ENCODE results near the gene MUC12.

Gene MUC12

DNA sequence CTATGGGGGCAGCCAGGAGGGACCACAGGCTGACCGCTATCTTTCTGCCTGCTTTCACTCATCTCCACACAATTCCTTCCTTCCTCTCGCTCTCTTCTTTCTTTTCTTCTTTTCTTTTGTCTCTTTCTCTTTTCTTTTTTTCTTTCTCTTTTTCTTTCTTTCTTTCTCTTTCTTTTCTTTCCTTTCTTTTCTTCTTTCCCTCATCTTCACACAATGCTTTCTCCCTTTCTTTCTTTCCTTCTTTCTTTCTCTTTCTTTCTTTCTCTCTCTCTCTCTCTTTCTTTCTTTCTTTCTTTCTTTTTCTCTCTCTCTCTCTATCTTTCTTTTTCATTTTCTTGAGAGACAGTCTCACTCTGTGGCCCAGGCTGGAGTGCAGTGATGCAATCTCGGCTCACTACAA is 6.8 kb upstream of the MUC12 start:
- TF ChIP-seq CTCF (IDR thresholded peaks at IDR 0.05; ENCODE audit: insufficient read depth, low read depth, low read length, missing control alignments), result no peak
- H3K4me3 ChIP-seq (ENCODE audit: low read depth, low read length), result no peak overlapping the region
- no peak for DNase-seq (ENCODE audit: low read depth)

- DNase-seq (ENCODE audit: low read depth), result no peak
- no peak overlapping the region for H3K4me3 ChIP-seq (ENCODE audit: low read depth, low read length)
- TF ChIP-seq CTCF (IDR thresholded peaks at IDR 0.05; ENCODE audit: insufficient read depth, low read depth, low read length, missing control alignments), result no peak
These were observed 6.0 kb upstream of the MUC12 start for GRCh38 chr7:100963386-100963785.

GRCh38 chr7:100963874-100964273 is 5.5 kb upstream of the MUC12 start:
- no peak for DNase-seq (ENCODE audit: low read depth)
- no peak for TF ChIP-seq CTCF (IDR thresholded peaks at IDR 0.05; ENCODE audit: insufficient read depth, low read depth, low read length, missing control alignments)
- no peak overlapping the region for H3K4me3 ChIP-seq (ENCODE audit: low read depth, low read length)

DNA sequence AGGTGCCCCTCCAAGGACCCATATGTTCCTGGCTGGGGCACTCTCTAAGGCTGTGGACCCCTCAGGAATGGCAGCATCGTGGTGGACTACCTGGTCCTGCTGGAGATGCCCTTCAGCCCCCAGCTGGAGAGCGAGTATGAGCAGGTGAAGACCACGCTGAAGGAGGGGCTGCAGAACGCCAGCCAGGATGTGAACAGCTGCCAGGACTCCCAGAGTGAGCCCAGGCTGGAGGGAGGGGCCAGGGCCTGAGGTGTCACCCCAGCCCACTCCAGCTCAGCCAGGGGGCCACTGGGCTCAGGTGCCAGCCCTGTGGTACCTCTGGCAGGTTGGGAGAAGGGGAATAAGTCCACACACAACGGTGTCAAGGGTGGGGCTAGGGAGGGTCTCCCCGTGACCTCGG is 4.7 kb upstream of the MUC12 start:
- no peak overlapping the region for H3K4me3 ChIP-seq (ENCODE audit: low read depth, low read length)
- TF ChIP-seq CTCF (IDR thresholded peaks at IDR 0.05; ENCODE audit: insufficient read depth, low read depth, low read length, missing control alignments), result no peak
- DNase-seq (ENCODE audit: low read depth), result no peak

- no peak overlapping the region for H3K4me3 ChIP-seq (ENCODE audit: low read depth, low read length)
- TF ChIP-seq CTCF (IDR thresholded peaks at IDR 0.05; ENCODE audit: insufficient read depth, low read depth, low read length, missing control alignments), result no peak
- no peak for DNase-seq (ENCODE audit: low read depth)
These were observed 4.2 kb upstream of the MUC12 start for GRCh38 chr7:100965045-100965722.

GRCh38 chr7:100965723-100966541 is 3.4 kb upstream of the MUC12 start:
- TF ChIP-seq CTCF (IDR thresholded peaks at IDR 0.05; ENCODE audit: insufficient read depth, low read depth, low read length, missing control alignments), result peak; percentile 91
- no peak overlapping the region for H3K4me3 ChIP-seq (ENCODE audit: low read depth, low read length)
- peak; percentile 67 for DNase-seq (ENCODE audit: low read depth)

All from GM12865 (cell line).